NB4 (cell line): ENCODE results near the gene SSC5D.

ENCODE experiments used
- MYC ChIP-seq: IDR thresholded peaks from 2 replicates; pipeline ENCODE4 v1.6.1; 2011; ENCODE audit warnings: low read depth, low read length
- POLR2A ChIP-seq: IDR thresholded peaks from 2 replicates; pipeline ENCODE4 v1.6.1; 2011; ENCODE audit warnings: mild to moderate bottlenecking; ENCODE audit not compliant: insufficient read length; ENCODE audit errors: extremely low read depth
- TF ChIP-seq, protein P1 (sequence below): IDR thresholded peaks from one replicate; pipeline ENCODE4 v1.5.1; 2012; ENCODE audit warnings: low read depth, low read length
- TF ChIP-seq, protein P2 (sequence below): IDR thresholded peaks from 2 replicates; pipeline ENCODE4 v1.6.1; 2011; ENCODE audit warnings: low read depth, low read length

DNA sequence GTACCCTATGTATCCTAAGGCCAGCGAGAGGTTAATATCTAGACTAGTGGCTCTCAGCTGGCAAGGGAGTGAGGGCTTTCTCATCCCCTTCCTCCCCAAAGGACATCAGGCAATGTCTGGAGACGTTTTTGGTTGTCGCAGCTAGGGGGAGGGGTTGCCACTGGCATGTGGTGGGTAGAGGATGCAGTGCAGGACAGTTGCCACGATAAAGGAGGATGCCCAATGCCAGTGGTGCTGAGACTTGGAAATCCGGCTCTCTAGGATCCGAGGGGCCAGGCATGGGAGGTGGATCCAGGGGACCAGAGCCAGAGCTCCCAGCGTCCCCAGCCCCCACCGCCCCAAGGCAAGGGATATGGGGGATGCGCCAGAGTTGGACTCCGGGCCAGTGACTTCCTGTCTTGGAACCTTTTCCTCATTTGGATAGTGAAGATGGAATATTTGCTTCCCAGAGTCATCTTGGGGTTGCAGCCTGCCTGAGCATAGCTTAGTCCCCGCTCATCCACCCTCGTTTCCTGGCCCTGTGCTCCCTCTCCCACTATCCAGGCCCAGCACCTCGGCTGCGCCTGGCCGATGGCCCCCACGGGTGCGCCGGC is 4.9 kb downstream of the SSC5D start:
- TF ChIP-seq POLR2A (no peak), MYC (no peak)
- TF ChIP-seq, protein P1, sequence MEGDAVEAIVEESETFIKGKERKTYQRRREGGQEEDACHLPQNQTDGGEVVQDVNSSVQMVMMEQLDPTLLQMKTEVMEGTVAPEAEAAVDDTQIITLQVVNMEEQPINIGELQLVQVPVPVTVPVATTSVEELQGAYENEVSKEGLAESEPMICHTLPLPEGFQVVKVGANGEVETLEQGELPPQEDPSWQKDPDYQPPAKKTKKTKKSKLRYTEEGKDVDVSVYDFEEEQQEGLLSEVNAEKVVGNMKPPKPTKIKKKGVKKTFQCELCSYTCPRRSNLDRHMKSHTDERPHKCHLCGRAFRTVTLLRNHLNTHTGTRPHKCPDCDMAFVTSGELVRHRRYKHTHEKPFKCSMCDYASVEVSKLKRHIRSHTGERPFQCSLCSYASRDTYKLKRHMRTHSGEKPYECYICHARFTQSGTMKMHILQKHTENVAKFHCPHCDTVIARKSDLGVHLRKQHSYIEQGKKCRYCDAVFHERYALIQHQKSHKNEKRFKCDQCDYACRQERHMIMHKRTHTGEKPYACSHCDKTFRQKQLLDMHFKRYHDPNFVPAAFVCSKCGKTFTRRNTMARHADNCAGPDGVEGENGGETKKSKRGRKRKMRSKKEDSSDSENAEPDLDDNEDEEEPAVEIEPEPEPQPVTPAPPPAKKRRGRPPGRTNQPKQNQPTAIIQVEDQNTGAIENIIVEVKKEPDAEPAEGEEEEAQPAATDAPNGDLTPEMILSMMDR = no peak
- TF ChIP-seq, protein P2, sequence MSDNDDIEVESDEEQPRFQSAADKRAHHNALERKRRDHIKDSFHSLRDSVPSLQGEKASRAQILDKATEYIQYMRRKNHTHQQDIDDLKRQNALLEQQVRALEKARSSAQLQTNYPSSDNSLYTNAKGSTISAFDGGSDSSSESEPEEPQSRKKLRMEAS = no peak
